Transverse colon (tissue), 4 donors: ENCODE measurements around the gene GMDS.

Experiments used
- CTCF ChIP-seq, 5 experiments: fragments of 200-600 bp in 3 of 5; fragments of 450-650 bp in 2 of 5; sonication (generic) in 3 of 5; IDR thresholded peaks; 1 replicate in 2 of 5; 2 replicates in 3 of 5; pipeline ENCODE4 v1.5.1; 2016 to 2017; ENCODE audit warnings: antibody characterized with exemption in 5 of 5, inconsistent platforms in 3 of 5, mild to moderate bottlenecking in 2 of 5, moderate library complexity in 1 of 5
- EP300 ChIP-seq: sonication (generic); formaldehyde crosslinking; IDR thresholded peaks from one replicate; pipeline ENCODE4 v1.6.1; 2017; ENCODE audit warnings: antibody characterized with exemption, low read depth
- POLR2A ChIP-seq: fragments of 450-650 bp; IDR thresholded peaks from one replicate; pipeline ENCODE4 v1.6.1; 2016; ENCODE audit warnings: antibody characterized with exemption, mild to moderate bottlenecking, moderate library complexity
- POLR2AphosphoS5 ChIP-seq, 3 donors: sonication (generic); formaldehyde crosslinking; IDR thresholded peaks; one replicate each; pipeline ENCODE4 v1.6.1; 2016; ENCODE audit warnings: antibody characterized with exemption in 3 of 3

- TF ChIP-seq POLR2A (no peak), CTCF (IDR thresholded peaks at IDR 0.05) (no peak), EP300 (no peak), POLR2AphosphoS5 (IDR thresholded peaks at IDR 0.05) (peak in 1 of 3 donors; percentile 39)
Observed at GRCh38 chr6:1894954-1895353, 350.5 kb downstream of the GMDS start.
